HG03045 (cell line): ENCODE results near the gene PAGR1.
"Not testable (repeated sequence)": the region's sequence is repeated elsewhere in the genome, so short reads cannot be mapped to it uniquely, and the experiment has no call there.

Source experiments
- ATAC-seq: cut with Tn5 transposase; IDR thresholded peaks from one replicate; pipeline ENCODE4 v1.9.1; 2021; ENCODE audit warnings: mild to moderate bottlenecking, moderate library complexity; ENCODE audit not compliant: unreplicated experiment

The PAGR1 gene

DNA sequence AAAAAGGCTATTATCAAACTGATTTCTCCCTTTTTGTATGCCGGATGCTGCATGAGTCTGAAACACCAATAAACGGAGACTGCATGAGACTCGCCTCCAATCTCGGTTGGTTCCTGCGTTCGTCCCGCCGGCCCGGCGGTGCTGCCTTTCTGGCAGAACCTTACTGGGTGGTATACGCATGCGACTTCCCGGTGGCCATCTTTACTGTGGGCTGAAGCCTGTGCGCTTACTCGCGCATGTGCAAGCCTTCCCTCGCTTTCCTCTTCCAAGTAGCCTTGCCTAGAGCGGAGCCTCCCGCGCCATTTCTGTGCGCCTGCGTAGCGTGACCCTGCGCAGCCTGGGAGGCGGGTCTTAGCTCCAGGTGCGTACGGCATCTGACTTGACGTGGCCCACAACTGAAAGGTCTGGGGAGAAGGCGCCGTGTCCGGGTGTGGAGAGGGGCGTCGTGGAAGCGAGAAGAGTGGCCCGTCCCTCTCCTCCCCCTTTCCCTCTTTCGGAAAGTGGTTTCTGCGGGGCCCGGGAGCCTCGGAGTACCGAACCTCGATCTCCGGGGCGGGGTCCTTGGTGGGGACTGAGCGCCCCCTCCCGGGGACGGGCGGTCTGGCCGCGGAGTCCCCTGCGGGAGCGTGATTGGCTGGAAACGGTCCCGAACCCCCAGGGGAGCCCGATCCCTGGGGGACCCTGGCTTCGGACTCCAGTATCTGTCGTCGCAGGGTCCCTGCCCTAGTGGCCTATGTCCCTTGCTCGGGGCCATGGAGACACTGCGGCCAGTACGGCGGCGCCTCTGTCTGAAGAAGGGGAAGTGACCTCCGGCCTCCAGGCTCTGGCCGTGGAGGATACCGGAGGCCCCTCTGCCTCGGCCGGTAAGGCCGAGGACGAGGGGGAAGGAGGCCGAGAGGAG is at the start of gene PAGR1:
PAGR1 (plus strand) TSS at position 360 of the 901 bp plus-strand sequence; CDS start at position 734, 374 bp downstream.
- peak; percentile 60 for ATAC-seq

DNA sequence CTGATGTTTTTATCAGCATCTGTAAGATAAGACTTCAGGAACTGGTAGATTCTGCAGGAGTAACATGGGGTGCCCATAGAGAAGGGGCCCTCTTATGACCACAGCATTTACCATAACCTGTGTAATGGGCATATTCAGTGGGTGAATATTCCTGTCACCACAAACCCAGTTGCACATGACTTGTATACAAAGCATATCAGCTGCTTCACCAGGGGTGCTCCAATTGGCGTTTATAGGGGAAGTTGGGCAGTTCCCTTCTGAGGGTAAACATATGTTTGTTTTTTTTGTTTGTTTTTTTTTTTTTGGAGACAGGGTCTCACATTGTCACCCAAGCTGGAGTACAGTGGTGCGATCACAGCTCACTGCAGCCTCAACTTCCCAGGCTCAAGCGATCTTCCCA is 49.4 kb upstream of the PAGR1 start:
- ATAC-seq: no peak

GRCh38 chr16:29767062-29767461 is 48.9 kb upstream of the PAGR1 start:
- no peak for ATAC-seq

DNA sequence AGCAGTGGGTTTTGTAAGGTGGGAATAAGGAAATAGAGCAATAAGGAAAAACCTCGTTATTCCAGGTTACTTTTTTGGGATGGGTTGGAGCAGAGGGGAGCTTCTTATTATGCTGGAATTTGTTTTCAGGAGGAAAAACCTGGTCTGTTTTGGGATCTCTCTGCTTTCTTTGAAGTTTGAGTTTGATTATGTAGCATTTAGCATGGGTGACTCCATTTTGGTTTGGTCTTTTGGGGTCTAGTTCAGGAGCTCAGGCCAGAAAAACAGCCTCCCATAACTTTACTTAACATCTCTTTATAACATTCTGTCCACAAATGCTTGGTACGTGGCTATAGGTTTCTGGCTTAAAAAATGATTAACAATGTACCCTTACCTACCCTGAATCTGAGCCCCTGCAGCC is 46.4 kb upstream of the PAGR1 start:
- ATAC-seq: no peak

DNA sequence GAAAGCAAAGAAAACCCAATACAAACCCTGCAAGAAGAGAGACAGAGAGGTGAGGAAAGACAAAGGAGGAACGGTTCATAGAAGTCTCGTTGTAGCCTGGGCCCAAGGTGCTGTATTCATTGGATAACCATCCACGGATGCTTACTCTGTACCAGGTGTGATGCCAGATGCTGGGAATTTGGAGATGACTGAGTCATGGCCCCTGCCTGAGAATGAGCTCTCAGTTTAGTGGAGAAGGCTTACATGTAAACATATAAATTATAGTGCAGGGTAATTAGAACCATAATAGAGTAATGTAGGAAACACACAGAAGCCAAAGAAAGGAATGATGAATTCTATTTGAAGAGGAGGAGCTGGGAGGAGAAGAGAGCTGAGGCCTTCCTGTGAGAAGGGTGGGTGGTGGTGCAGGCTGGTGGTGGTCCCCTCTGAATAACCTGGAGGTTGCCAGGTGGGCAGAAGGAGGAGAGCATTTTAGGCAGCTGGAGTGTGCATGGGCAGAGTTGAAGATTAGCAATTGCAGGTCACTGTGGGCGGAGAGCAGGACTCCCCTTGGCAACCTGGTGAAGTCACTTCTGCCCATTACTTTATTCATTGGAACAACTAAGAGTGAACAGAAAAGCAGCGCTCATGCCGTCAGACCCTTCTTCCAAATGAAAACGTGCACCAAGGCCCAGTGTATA is 45.6 kb upstream of the PAGR1 start:
- ATAC-seq: no peak

- not testable (repeated sequence) for ATAC-seq
Measured at GRCh38 chr16:29772330-29772729, 43.6 kb upstream of the PAGR1 start.

- no peak for ATAC-seq
Measured at GRCh38 chr16:29774730-29775129, 41.2 kb upstream of the PAGR1 start.

- no peak for ATAC-seq
Measured at GRCh38 chr16:29775742-29776408, 40.1 kb upstream of the PAGR1 start.

DNA sequence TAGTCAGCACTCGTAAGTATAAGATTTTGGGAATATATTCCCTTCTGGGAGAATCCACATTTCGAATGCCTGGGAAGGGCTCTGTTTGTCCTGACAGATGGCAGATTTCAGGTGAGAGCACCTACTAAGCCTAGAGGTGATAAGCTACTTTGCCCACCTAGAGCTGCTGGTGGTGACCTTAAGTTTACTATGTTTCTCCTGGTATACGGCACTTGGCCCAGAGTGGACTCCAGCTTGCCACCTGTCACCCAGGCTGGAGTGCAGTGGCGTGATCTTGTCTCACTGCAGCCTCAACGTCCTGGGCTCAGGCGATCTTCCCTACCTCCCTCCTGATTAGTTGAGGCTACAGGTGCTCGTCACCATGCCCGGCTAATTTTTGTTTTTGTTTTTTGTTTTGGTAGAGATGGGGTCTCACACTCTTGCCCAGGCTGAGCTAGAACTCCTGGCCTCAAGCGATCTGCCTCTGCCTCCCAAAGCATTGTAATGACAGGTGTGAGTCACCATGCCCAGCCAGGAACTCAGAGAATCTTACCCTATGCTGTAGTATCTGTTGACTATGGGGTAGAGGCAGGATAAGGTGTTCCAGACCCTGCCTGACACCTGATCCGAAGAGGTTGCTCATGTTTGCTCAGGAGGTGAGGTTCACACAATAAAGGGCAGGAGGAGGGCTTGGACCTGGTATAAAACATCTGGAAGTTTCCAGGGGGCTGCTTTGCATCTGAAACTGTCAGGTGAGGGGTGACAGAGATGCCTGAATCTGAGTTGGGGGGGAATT is 38.2 kb upstream of the PAGR1 start, which contains the start of gene ZG16:
ZG16 (plus strand) TSS at position 681 of the 775 bp plus-strand sequence. CDS start 1,011 bp downstream, outside the sequence.
- ATAC-seq: no peak

DNA sequence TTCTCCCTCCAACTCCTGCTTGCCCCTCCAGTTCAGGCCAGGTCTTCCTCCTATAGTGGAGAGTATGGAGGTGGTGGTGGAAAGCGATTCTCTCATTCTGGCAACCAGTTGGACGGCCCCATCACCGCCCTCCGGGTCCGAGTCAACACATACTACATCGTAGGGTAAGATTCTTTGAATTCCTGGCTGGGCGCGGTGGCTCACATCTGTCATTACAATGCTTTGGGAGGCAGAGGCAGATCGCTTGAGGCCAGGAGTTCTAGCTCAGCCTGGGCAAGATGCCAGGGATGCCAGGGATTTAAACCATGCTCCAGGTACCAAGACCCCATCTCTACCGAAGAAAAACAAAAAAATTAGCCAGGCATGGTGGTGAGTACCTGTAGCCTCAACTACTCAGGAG is 36.5 kb upstream of the PAGR1 start:
- ATAC-seq: no peak

- not testable (repeated sequence) for ATAC-seq
Measured at GRCh38 chr16:29783094-29783953, 32.6 kb upstream of the PAGR1 start.

DNA sequence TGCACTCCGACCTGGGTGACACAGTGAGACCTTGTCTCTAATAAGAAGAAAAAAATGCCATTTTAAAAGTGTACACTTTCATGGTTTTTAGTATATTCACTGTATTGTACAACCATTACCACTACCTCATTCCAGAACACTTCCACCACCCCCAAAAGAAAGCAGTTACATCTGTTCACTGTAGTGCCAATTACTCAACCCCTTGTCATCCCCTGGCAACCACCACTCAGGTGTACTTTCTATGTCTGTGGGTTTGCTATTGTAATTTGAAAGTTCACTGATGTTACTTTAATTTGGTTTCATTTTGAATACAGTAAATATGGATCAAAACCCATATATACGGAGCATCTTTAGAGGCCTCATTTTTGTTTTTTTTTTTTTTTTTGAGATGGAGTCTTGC is 31.8 kb upstream of the PAGR1 start:
- no peak for ATAC-seq

DNA sequence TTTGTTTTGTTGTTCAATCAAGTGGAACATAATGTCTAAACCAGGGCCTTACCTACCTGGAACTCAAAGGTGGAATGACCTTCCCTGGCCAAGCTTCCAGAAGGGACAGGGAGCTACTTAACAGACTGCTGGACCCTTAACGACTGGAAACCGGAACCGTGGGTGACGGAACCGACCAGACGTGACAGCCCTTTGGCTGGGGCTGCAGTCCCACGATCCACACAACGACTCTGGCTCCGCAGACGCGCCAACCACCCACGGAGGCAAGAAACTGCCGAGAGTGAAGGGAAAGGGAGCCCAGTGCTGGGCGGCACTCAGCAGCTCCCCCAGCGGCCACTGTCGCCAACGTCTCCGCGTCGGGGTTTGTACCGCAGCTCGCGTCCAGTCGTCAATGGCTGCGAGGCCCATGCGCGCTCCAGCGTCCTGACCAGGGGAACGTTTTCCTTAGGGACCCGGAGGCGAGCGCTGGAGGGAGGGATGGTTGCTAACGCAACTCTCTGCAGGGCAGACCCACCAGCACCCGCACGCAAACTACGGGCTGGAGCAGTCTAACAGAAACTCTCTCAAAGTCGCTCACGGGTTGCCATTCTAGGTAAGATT is 31.0 kb upstream of the PAGR1 start:
- no peak for ATAC-seq

DNA sequence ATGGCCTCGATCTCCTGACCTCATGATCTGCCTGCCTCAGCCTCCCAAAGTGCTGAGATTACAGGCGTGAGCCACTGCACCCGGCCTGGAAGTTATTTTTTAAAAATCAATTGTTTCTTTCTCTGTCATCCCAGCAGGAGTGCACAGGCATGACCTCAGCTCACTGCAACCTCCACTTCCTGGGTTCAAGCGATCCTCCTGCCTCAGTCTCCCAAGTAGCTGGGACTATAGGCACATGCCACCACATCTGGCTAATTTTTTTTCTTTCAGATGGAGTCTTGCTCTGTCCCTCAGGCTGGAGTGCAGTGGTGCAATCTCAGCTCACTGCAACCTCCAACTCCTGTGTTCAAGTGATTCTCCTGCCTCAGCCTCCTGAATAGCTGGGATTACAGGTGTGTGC is 28.8 kb upstream of the PAGR1 start:
- not testable (repeated sequence) for ATAC-seq

GRCh38 chr16:29789775-29790182 is 26.2 kb upstream of the PAGR1 start:
- no peak for ATAC-seq

DNA sequence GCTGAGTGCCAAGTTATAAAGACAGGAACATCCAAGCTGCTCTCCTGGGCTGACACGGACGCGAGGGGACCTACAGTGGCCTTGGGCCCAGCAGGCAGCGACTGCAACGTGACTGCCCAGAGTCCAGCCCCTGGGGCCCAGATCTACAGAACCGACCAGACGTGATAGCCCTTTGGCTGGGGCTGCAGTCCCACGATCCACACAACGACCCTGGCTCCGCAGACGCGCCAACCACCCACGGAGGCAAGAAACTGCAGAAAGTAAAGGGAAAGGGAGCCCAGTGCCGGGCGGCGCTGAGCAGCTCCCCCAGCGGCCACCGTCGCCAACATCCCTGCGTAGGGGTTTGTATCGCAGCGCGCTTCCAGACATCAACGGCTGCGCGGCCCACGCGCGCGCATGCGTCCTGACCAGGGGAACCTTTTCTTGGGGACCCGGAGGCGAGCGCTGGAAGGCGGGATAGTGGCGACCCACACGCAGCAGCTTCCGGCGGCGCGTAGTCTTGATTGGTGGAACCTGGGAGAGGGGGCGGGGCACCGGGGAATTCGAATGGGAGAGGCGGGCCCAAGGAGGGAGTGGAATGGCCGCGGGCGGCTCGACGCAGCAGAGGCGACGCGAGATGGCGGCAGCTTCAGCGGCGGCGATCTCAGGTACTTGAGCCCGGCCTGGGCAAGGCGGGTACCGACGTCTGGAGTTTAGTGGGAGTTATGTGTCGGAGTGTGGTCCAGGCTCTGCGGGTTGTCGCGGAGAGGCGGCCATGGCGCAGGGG is 25.6 kb upstream of the PAGR1 start, which contains the start of gene KIF22:
KIF22 (plus strand) TSS at position 569 of the 766 bp plus-strand sequence; CDS start at position 578, 9 bp downstream.
- peak; percentile 90 for ATAC-seq

- no peak for ATAC-seq
Measured at GRCh38 chr16:29790949-29791844, 24.8 kb upstream of the PAGR1 start.
